Memory B cell (primary cell): ENCODE results near the gene OXCT2.

Source experiments
- ATAC-seq: fragments of 150-1000 bp; cut with Tn5 transposase; 2 replicates; pipeline ENCODE4 v1.10.0; 2021; ENCODE audit warnings: low read depth, mild to moderate bottlenecking, moderate library complexity
- DNase-seq, 2 donors: peaks; one replicate each; pipeline ENCODE4 v3.0.0; 2022; ENCODE audit warnings: low spot score in 2 of 2
- H3K27ac Mint-ChIP-seq: one replicate; pipeline ENCODE4 v1.8.0; 2022; ENCODE audit warnings: mild to moderate bottlenecking, moderate library complexity, mixed read lengths
- H3K27me3 Mint-ChIP-seq: one replicate; pipeline ENCODE4 v1.8.0; 2022; ENCODE audit warnings: mixed read lengths
- H3K36me3 Mint-ChIP-seq: one replicate; pipeline ENCODE4 v1.8.0; 2022; ENCODE audit warnings: mild to moderate bottlenecking, mixed read lengths
- H3K4me1 Mint-ChIP-seq: one replicate; pipeline ENCODE4 v1.8.0; 2022; ENCODE audit warnings: mixed read lengths
- H3K4me3 Mint-ChIP-seq: one replicate; pipeline ENCODE4 v1.8.0; 2022; ENCODE audit warnings: mild to moderate bottlenecking, moderate library complexity, mixed read lengths
- H3K9me3 Mint-ChIP-seq: one replicate; pipeline ENCODE4 v1.8.0; 2022; ENCODE audit warnings: mixed read lengths

OXCT2 gene

DNA sequence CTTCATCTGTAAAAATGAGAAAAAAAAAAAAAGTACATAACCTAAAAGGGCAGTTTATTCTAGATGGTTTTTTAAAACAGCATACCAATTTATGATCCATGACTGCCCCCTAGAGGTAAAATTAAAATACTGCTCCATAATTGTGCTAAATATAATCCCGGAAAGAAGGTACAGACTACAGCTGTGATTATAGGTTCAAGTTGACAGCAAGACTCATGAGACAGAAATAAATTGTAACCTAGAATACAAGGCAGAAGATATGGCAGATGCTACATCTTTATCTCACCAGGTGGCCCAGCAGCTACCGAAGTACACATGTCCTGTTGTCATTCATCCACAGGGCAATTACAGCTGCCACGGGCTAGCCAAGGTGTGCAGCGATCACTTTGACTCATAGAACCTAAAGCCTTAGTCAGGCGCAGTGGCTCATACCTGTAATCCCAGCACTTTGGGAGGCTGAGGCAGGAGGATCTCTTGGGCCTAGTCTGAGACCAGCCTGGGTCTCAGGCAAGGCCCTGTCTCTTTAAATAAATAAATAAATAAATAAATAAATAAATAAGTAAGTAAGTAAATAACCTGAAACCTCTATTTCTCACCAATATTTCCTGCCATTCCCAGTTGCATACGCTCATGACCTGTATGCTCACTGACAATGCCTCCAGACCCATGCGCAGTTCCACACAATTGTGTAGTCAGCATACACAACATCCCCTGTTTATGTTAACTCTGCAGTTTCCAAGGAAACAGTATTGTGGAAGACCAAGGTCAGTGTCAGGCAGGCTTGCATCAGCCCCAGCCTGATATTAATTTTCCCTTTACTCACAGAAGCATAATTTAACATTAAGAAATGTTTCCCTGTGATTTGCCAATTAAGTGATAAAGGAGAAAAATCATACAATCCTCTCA lies 50.8 kb downstream of the OXCT2 start:
- peaks cover 12% of the 10 kb centered on the region for H3K27me3 Mint-ChIP-seq
- ATAC-seq (peak; percentile 72), DNase-seq (peak in 1 of 2 donors; percentile 68)
- H3K9me3 Mint-ChIP-seq, result no peaks in the 10 kb centered on the region
- no peak overlapping the region for H3K4me3 Mint-ChIP-seq
- no peak overlapping the region for H3K27ac Mint-ChIP-seq
- H3K36me3 Mint-ChIP-seq, result no peaks in the 10 kb centered on the region
- peaks cover 2% of the 10 kb centered on the region for H3K4me1 Mint-ChIP-seq
